ENCODE measurements around the gene IKZF1.

IKZF1 gene

GRCh38 chr7:50412973-50413372 is 108.5 kb downstream of the IKZF1 start:
- no peak for DNase-seq (ENCODE audit: low read depth)

- DNase-seq (ENCODE audit: low read depth) = no peak
Measured at GRCh38 chr7:50413561-50413960, 109.0 kb downstream of the IKZF1 start.

GRCh38 chr7:50415844-50416364 is 111.4 kb downstream of the IKZF1 start:
- no peak for DNase-seq (ENCODE audit: low read depth)

- no peak for DNase-seq (ENCODE audit: low read depth)
Measured at GRCh38 chr7:50416527-50417182, 112.1 kb downstream of the IKZF1 start.

- peak; percentile 48 for DNase-seq (ENCODE audit: low read depth)
Measured at GRCh38 chr7:50418086-50418515, 113.6 kb downstream of the IKZF1 start.

- DNase-seq (ENCODE audit: low read depth) = no peak
Measured at GRCh38 chr7:50418526-50419290, 114.2 kb downstream of the IKZF1 start.

GRCh38 chr7:50421043-50421442 is 116.5 kb downstream of the IKZF1 start:
- DNase-seq (ENCODE audit: low read depth) = no peak

GRCh38 chr7:50422858-50423257 is 118.3 kb downstream of the IKZF1 start:
- no peak for DNase-seq (ENCODE audit: low read depth)

- DNase-seq (ENCODE audit: low read depth) = no peak
Measured at GRCh38 chr7:50423860-50424259, 119.3 kb downstream of the IKZF1 start.

GRCh38 chr7:50425318-50425717 is 120.8 kb downstream of the IKZF1 start:
- no peak for DNase-seq (ENCODE audit: low read depth)

GRCh38 chr7:50426280-50427045 is 121.9 kb downstream of the IKZF1 start:
- DNase-seq (ENCODE audit: low read depth) = no peak

GRCh38 chr7:50427518-50427917 is 123.0 kb downstream of the IKZF1 start:
- no peak for DNase-seq (ENCODE audit: low read depth)

- DNase-seq (ENCODE audit: low read depth) = no peak
Measured at GRCh38 chr7:50428911-50429310, 124.4 kb downstream of the IKZF1 start.

- DNase-seq (ENCODE audit: low read depth) = no peak
Measured at GRCh38 chr7:50431316-50431715, 126.8 kb downstream of the IKZF1 start.

GRCh38 chr7:50431722-50432305 is 127.3 kb downstream of the IKZF1 start:
- DNase-seq (ENCODE audit: low read depth) = no peak

- DNase-seq (ENCODE audit: low read depth) = peak; percentile 58
Measured at GRCh38 chr7:50436133-50436806, 131.8 kb downstream of the IKZF1 start.

GRCh38 chr7:50446542-50446960 is 142.0 kb downstream of the IKZF1 start:
- DNase-seq (ENCODE audit: low read depth) = peak; percentile 33

- DNase-seq (ENCODE audit: low read depth) = no peak
Measured at GRCh38 chr7:50448823-50449222, 144.3 kb downstream of the IKZF1 start.

- no peak for DNase-seq (ENCODE audit: low read depth)
Measured at GRCh38 chr7:50449501-50449880, 145.0 kb downstream of the IKZF1 start.

GRCh38 chr7:50449881-50450589 is 145.5 kb downstream of the IKZF1 start, which contains the start of gene FIGNL1:
Gene FIGNL1, minus strand, starts transcription at chr7:50450350. Its CDS starts 3,063 bp downstream, at chr7:50447287.
- DNase-seq (ENCODE audit: low read depth) = peak; percentile 24

GRCh38 chr7:50450590-50451032 is 146.1 kb downstream of the IKZF1 start:
- no peak for DNase-seq (ENCODE audit: low read depth)
